HL-60 (cell line): ENCODE results near the gene ZBTB46.

Experiments
- DNase-seq, 2 experiments: peaks; one replicate each; pipeline ENCODE4 v3.0.0-alpha.2; 2010 to 2020; ENCODE audit warnings: low read depth in 1 of 2, low spot score in 1 of 2
- H3K27ac ChIP-seq: fragments of 250-450 bp; sonication (Bioruptor Pico); replicated peaks from 2 replicates; pipeline ENCODE4 v1.5.1; 2020; ENCODE audit warnings: mild to moderate bottlenecking, moderate library complexity
- H3K27me3 ChIP-seq: fragments of 250-450 bp; sonication (Bioruptor Pico); 2 replicates; pipeline ENCODE4 v1.5.1; 2021; ENCODE audit warnings: mild to moderate bottlenecking, moderate library complexity; ENCODE audit not compliant: insufficient read depth, poor library complexity, severe bottlenecking
- H3K4me3 ChIP-seq: replicated peaks from 2 replicates; pipeline ENCODE4 v1.5.1; 2011; ENCODE audit warnings: mild to moderate bottlenecking, control low read depth, low read length; ENCODE audit not compliant: insufficient read depth
- GABPA ChIP-seq: IDR thresholded peaks from 2 replicates; pipeline ENCODE4 v1.6.1; 2012; ENCODE audit warnings: low read depth
- POLR2AphosphoS5 ChIP-seq: IDR thresholded peaks from 2 replicates; pipeline ENCODE4 v1.6.1; 2012; ENCODE audit warnings: low read depth
- REST ChIP-seq: IDR thresholded peaks from 2 replicates; pipeline ENCODE4 v1.6.1; 2012; ENCODE audit warnings: low read depth; ENCODE audit not compliant: insufficient replicate concordance
- SPI1 ChIP-seq: IDR thresholded peaks from 2 replicates; pipeline ENCODE4 v1.6.1; 2012; ENCODE audit warnings: low read depth, mild to moderate bottlenecking, borderline replicate concordance
- TF ChIP-seq, protein P1 (sequence below): IDR thresholded peaks from one replicate; pipeline ENCODE4 v1.5.1; 2011; ENCODE audit warnings: low read length, control low read depth, inconsistent platforms; ENCODE audit not compliant: insufficient read depth

The ZBTB46 gene

DNA sequence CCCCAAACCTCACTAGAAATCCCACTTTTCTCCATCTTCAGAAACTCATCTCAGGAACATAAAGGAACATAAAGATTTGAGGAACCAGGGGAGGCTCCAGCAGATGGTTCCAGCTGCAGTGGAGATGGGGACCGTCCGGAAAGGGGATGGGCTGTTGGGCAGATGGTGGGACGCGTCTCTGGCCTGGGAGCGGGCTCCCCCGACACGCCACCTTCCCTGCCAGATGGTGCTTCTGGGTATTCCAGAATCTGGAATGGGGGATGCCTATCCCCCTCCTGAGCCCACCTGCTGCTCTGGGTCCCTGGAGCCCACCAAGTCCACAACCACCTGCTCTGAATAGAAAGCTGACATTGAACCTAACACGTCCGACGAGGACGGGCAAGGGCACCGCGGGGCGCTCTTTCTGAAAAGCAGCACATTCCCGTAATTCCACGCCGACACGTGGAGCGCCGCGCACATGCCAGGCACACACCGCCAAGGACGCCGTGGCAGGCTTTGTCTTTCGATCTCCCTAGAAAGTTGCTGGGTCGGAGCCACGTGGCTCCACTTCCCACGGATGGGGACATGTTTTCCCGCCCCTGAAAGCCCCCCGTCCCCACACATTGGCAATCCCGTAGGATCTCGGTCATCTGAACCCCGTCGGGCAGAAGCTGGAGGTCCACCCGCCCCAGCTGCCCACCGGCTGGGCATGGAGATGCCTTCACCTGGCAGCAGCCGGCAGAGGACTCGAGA is 64.2 kb downstream of the ZBTB46 start:
- H3K4me3 ChIP-seq = no peak overlapping the region
- TF ChIP-seq POLR2AphosphoS5 (no peak), SPI1 (no peak), REST (no peak), GABPA (no peak)
- TF ChIP-seq, protein P1, sequence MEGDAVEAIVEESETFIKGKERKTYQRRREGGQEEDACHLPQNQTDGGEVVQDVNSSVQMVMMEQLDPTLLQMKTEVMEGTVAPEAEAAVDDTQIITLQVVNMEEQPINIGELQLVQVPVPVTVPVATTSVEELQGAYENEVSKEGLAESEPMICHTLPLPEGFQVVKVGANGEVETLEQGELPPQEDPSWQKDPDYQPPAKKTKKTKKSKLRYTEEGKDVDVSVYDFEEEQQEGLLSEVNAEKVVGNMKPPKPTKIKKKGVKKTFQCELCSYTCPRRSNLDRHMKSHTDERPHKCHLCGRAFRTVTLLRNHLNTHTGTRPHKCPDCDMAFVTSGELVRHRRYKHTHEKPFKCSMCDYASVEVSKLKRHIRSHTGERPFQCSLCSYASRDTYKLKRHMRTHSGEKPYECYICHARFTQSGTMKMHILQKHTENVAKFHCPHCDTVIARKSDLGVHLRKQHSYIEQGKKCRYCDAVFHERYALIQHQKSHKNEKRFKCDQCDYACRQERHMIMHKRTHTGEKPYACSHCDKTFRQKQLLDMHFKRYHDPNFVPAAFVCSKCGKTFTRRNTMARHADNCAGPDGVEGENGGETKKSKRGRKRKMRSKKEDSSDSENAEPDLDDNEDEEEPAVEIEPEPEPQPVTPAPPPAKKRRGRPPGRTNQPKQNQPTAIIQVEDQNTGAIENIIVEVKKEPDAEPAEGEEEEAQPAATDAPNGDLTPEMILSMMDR = no peak
- no peak for DNase-seq
- no peaks in the 10 kb centered on the region for H3K27me3 ChIP-seq
- H3K27ac ChIP-seq = no peak overlapping the region

DNA sequence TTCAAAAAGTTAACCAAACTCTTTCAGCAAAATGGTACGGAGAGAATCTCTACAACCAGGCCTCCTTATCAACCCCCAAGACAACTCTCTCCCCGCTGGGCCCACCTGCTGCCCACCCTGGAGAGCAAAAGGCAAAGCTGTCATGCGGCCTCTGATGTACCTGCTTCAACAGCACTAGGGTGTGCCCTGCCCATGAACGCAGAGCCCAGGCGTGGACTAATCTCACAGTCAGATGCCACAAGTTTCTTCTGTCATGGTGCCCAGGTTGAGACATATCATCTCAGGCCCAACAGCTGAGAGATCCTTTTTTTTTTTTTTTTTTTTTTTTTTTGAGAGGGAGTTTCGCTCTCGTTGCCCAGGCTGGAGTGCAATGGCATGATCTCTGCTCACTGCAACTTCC is 65.2 kb downstream of the ZBTB46 start:
- Histone ChIP-seq H3K27me3 (no peaks in the 10 kb centered on the region), H3K27ac (no peak overlapping the region), H3K4me3 (no peak overlapping the region)
- TF ChIP-seq POLR2AphosphoS5 (no peak), GABPA (no peak), REST (no peak), SPI1 (no peak)
- TF ChIP-seq, protein P1 = no peak
- no peak for DNase-seq

- Histone ChIP-seq H3K27ac (no peak overlapping the region), H3K27me3 (no peaks in the 10 kb centered on the region), H3K4me3 (no peak overlapping the region)
- no peak for TF ChIP-seq GABPA
- TF ChIP-seq REST = no peak
- TF ChIP-seq, protein P1 = no peak
- no peak for TF ChIP-seq SPI1
- TF ChIP-seq POLR2AphosphoS5 = no peak
- no peak for DNase-seq
Measured at GRCh38 chr20:63765082-63765873, 65.8 kb downstream of the ZBTB46 start.
